DOHH2 (cell line): ENCODE data around the gene BAIAP2L1.

Experiments
- H3F3A ChIP-seq: fragments of 200-600 bp; sonication (generic), shearing (Covaris generic); 2 replicates; pipeline ENCODE4 v1.6.0; 2016; ENCODE audit warnings: antibody characterized with exemption, mild to moderate bottlenecking; ENCODE audit not compliant: control insufficient read depth, insufficient read depth
- H3K27ac ChIP-seq: fragments of 200-600 bp; sonication (generic); 2 replicates; pipeline ENCODE4 v1.5.1; 2014; ENCODE audit warnings: low read depth, mild to moderate bottlenecking, low read length, moderate library complexity
- H3K27me3 ChIP-seq: fragments of 200-600 bp; sonication (generic); 2 replicates; pipeline ENCODE4 v1.6.1; 2014; ENCODE audit warnings: mild to moderate bottlenecking, low read length, mixed read lengths; ENCODE audit not compliant: control insufficient read depth
- H3K36me3 ChIP-seq: fragments of 200-600 bp; sonication (generic); 2 replicates; pipeline ENCODE4 v1.6.1; 2014; ENCODE audit warnings: mild to moderate bottlenecking, low read length, moderate library complexity, mixed read lengths; ENCODE audit not compliant: control insufficient read depth
- H3K4me1 ChIP-seq: fragments of 200-600 bp; sonication (generic); 2 replicates; pipeline ENCODE4 v1.6.1; 2014; ENCODE audit warnings: mild to moderate bottlenecking, low read length, mixed read lengths; ENCODE audit not compliant: control insufficient read depth
- H3K4me2 ChIP-seq: fragments of 200-600 bp; sonication (generic); 2 replicates; pipeline ENCODE4 v1.6.0; 2014; ENCODE audit warnings: mild to moderate bottlenecking, low read length, moderate library complexity
- H3K4me3 ChIP-seq: fragments of 200-600 bp; sonication (generic); 2 replicates; pipeline ENCODE4 v1.5.1; 2014; ENCODE audit warnings: mild to moderate bottlenecking, low read length, mixed read lengths
- H3K79me2 ChIP-seq: fragments of 200-600 bp; sonication (generic); 2 replicates; pipeline ENCODE4 v1.6.1; 2014; ENCODE audit warnings: mild to moderate bottlenecking, low read length, mixed read lengths; ENCODE audit not compliant: control insufficient read depth
- H3K9me2 ChIP-seq: fragments of 200-600 bp; sonication (generic); replicated peaks from 2 replicates; pipeline ENCODE4 v1.6.1; 2014; ENCODE audit warnings: mild to moderate bottlenecking, low read length, mixed read lengths; ENCODE audit not compliant: control insufficient read depth
- H3K9me3 ChIP-seq: fragments of 200-600 bp; sonication (generic); 2 replicates; pipeline ENCODE4 v1.6.1; 2014; ENCODE audit warnings: antibody characterized with exemption, low read length, mixed read lengths; ENCODE audit not compliant: control insufficient read depth, insufficient read depth
- H4K20me1 ChIP-seq: fragments of 200-600 bp; sonication (generic); 2 replicates; pipeline ENCODE4 v1.6.0; 2014; ENCODE audit warnings: low read depth, mild to moderate bottlenecking, antibody characterized with exemption, low read length, moderate library complexity; ENCODE audit not compliant: control insufficient read depth, insufficient read depth
- CTCF ChIP-seq: fragments of 200-600 bp; sonication (generic); IDR thresholded peaks from one replicate; pipeline ENCODE4 v1.5.1; 2014; ENCODE audit warnings: antibody characterized with exemption, mild to moderate bottlenecking, low read depth, low read length; ENCODE audit not compliant: poor library complexity, severe bottlenecking
- EZH2phosphoT487 ChIP-seq: fragments of 200-600 bp; sonication (generic); IDR thresholded peaks from 2 replicates; pipeline ENCODE4 v1.6.1; 2017; ENCODE audit warnings: borderline replicate concordance, mild to moderate bottlenecking, antibody characterized with exemption, low read length, moderate library complexity, mixed read lengths

BAIAP2L1 gene

GRCh38 chr7:98293265-98293664 lies 107.6 kb downstream of the BAIAP2L1 start:
- Histone ChIP-seq H4K20me1 (no peaks in the 10 kb centered on the region), H3K36me3 (0 out of 2 replicates have a peak, but pooled peaks cover 3% of the 10 kb centered on the region)

DNA sequence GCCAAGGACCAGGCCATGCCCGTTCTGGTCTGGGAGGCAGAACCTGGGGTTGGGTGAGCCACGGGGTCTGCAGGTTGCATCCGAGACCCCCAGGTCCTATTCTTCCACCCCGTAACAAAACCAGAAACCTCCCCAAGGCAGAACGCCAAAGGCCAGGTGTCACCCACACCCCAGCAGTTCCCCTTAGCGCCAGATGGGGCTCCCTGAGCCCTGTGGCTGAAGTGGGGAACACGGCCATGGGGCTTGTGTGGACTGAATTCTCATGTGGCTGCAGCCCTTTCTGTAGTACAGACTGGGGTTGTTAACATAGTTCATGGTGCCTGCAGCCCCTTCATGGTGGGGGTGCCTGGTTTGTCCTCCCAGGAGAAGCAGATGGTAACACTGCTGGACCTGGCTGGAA lies 109.2 kb downstream of the BAIAP2L1 start:
- no peaks in the 10 kb centered on the region for H3K79me2 ChIP-seq

More at GRCh38 chr7:98293265-98293664, 107.6 kb downstream of the BAIAP2L1 start:
- H3K4me2 ChIP-seq, result no peak overlapping the region
- no peaks in the 10 kb centered on the region for H3K9me3 ChIP-seq
- H3K4me1 ChIP-seq, result peaks cover 15% of the 10 kb centered on the region
- H3K9me2 ChIP-seq, result no peaks in the 10 kb centered on the region
- no peaks in the 10 kb centered on the region for H3F3A ChIP-seq
- no peak for TF ChIP-seq EZH2phosphoT487
- TF ChIP-seq CTCF, result no peak
- no peak overlapping the region for H3K27ac ChIP-seq
- H3K27me3 ChIP-seq, result no peaks in the 10 kb centered on the region
- H3K4me3 ChIP-seq, result no peak overlapping the region
- H3K79me2 ChIP-seq, result no peaks in the 10 kb centered on the region

DNA sequence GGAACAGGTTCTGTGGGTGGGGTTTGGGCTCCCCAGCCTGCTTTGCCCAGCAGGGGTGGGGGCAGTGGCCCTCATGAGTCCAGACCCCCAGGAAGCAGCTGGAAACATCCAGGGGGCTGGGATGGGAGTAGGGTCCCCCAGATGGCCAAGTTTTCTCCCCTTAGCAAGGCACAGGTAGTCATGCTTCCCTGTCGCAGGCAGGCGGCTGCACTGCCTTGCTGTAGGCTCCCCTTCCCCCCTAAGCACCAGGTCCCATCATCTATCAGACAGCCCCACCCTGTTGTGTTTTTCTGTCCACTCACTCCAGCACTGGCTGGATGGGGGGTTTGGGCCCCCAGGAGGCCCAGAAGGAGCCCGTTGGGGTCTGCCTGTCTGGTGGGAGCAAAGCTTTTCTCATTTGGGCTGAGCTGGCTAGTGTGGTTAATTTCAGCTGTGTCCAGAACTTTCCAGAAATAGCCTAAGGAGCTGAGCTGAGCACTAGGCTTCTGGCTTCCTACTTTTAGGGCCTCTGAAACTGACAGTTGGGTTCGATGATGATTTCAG lies 111.5 kb downstream of the BAIAP2L1 start:
- Histone ChIP-seq H3K9me2 (no peaks in the 10 kb centered on the region), H3K9me3 (no peaks in the 10 kb centered on the region), H3K27ac (no peak overlapping the region), H3K27me3 (no peaks in the 10 kb centered on the region), H3K4me1 (peaks cover 4% of the 10 kb centered on the region), H3K79me2 (no peaks in the 10 kb centered on the region), H3K4me2 (no peak overlapping the region), H4K20me1 (peaks cover 11% of the 10 kb centered on the region; the same call in 1 of the 2 replicates), H3K36me3 (0 out of 2 replicates have a peak, but pooled peaks cover 3% of the 10 kb centered on the region), H3K4me3 (no peak overlapping the region), H3F3A (no peaks in the 10 kb centered on the region; the same call in 1 of the 2 replicates)
- no peak for TF ChIP-seq CTCF
- no peak for TF ChIP-seq EZH2phosphoT487

More for the DNA sequence above, 109.2 kb downstream of the BAIAP2L1 start:
- no peaks in the 10 kb centered on the region for H3K9me2 ChIP-seq
- H3K27me3 ChIP-seq, result no peaks in the 10 kb centered on the region
- H3K4me1 ChIP-seq, result peaks cover 15% of the 10 kb centered on the region
- TF ChIP-seq CTCF (peak; percentile 50), EZH2phosphoT487 (no peak)
- H3K27ac ChIP-seq, result no peak overlapping the region
- no peaks in the 10 kb centered on the region for H3K9me3 ChIP-seq
- H3F3A ChIP-seq, result no peaks in the 10 kb centered on the region
- H3K4me3 ChIP-seq, result no peak overlapping the region
- no peaks in the 10 kb centered on the region for H4K20me1 ChIP-seq
- H3K36me3 ChIP-seq, result 0 out of 2 replicates have a peak, but pooled peaks cover 3% of the 10 kb centered on the region
- no peak overlapping the region for H3K4me2 ChIP-seq
